Measurements from ENCODE around the gene CERS6.

DNA sequence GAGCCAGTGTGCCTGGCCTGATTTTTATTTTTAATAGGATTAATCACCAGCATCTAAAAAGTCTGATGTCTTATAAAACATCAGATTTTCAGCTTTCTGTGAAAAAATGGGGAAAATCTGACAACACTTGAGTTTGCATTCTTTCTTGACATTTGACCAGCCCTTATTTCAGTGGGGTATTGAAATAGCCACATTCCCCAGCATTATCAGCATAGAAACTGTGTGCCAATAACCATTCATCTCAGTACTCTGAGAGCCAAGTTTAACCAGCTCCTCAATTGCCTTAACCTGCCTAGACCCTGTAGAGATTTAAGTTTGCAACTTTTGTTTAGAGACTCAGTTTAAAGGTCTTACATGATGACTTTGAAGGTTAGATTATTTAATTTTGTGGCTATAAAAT lies 155.0 kb downstream of the CERS6 start:
- TF ChIP-seq CTCF (IDR thresholded peaks at IDR 0.05; ENCODE audit: poor library complexity) (no peak), EZH2 (IDR thresholded peaks at IDR 0.05; ENCODE audit: borderline replicate concordance) (no peak), EZH2phosphoT487 (IDR thresholded peaks at IDR 0.05; ENCODE audit: low read depth, severe bottlenecking, unreplicated experiment) (no peak)
